GM23338 (cell line): ENCODE measurements around the gene ZBTB39.

Experiments
- CTCF ChIP-seq, 2 experiments: fragments of 200-600 bp in 1 of 2; sonication (generic) in 1 of 2; conservative IDR thresholded peaks; 2 replicates each; pipeline versions ENCODE4 v1.5.1 to v1.6.1; 2016 to 2017; ENCODE audit warnings: antibody characterized with exemption in 2 of 2, low read depth in 2 of 2, mild to moderate bottlenecking in 2 of 2, moderate library complexity in 1 of 2
- POLR2AphosphoS5 ChIP-seq: IDR thresholded peaks from 2 replicates; pipeline ENCODE4 v1.6.1; 2016; ENCODE audit warnings: antibody characterized with exemption, low read depth

GRCh38 chr12:56980268-56980667 is 26.1 kb downstream of the ZBTB39 start:
- TF ChIP-seq POLR2AphosphoS5: no peak
- TF ChIP-seq CTCF (conservative IDR thresholded peaks at IDR 0.05; ENCODE audit: low read depth in 2 of 2): peak in 1 of 2 experiments; percentile 16; a peak in 2 of 4 replicates
